GM19238 (cell line): ENCODE results near the gene LEMD1.
"Not testable (repeated sequence)": the region's sequence is repeated elsewhere in the genome, so short reads cannot be mapped to it uniquely, and the experiment has no call there.

Experiments used
- DNase-seq: peaks from one replicate; pipeline ENCODE4 v3.0.0; 2011; ENCODE audit warnings: low spot score; ENCODE audit not compliant: insufficient read length

LEMD1 gene

DNA sequence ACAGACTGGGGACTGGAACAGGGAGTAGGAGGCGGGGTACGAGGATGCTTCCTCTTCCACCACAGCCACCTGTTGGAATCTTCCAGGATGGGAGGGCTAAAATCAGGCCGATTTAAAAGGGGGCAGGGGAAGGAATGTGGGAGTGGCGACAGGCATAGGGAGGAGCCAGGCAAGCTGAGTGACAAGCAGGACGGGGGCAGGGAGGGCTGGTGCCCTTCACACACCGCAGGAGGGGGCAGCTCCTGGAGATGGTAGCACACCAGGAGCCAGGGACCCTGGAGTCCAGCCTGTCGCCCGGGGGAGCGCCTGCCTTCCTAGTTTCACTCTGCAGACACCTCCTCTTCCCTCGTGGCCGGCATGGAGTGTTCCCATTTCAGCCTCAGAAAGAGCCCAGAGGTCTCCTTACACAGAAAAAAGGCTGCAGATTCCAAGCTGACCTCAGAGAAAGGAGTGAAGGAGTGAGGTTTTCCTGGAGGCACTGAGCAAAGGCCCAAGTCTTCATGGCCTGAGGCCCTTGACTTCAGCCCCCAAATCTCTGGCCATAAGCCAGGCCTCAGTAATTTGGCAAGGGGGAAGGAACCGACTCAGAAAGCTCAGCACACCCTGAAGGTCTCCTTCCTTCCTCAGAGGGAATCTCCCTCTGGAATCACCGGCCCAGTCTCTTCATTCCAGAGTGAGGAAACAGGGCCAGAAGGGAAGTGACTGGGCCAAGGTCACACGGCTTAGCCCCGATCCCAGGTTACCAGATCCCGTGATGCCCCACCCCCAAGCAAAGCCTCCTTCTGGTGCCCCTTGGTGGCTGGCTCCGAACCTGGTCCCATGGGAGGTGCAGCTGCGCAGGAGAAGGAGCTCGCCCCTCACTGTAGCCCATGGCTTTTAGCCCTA is 25.8 kb upstream of the LEMD1 start:
- no peak for DNase-seq

DNA sequence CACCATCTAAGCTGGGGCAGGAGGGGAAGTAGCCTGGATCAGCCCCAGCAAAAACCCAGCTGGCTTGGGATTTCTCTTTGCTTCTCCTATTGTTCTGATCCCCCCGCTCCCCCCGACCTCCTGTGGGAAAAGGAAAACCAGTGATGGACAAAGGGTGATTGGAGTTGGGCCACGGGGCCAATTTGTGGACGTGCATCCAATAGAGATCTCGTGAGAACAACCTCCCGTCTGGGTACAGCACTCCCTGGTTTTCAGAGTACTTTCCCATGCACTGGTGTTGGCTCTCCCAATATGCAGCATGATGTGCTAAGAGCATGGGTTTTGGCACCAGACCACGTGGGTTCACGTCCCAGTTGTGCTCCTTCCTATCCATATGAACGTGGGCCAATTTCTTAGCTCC is 25.0 kb upstream of the LEMD1 start:
- no peak for DNase-seq

DNA sequence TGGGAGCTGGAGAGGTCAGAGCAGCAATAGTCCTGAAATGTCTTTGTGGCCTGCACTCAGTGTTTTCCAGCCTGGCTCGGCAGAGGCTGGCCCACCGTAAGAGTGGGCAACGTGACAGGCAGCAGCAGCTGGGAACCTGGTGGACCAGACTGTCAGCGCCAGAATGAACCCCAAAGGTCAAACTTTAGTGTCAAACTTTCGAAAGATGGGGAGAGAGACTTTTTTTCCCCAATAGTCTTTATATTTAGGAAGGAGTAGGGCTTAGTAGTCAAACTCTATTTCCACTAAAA is 23.7 kb upstream of the LEMD1 start:
- DNase-seq: no peak

DNA sequence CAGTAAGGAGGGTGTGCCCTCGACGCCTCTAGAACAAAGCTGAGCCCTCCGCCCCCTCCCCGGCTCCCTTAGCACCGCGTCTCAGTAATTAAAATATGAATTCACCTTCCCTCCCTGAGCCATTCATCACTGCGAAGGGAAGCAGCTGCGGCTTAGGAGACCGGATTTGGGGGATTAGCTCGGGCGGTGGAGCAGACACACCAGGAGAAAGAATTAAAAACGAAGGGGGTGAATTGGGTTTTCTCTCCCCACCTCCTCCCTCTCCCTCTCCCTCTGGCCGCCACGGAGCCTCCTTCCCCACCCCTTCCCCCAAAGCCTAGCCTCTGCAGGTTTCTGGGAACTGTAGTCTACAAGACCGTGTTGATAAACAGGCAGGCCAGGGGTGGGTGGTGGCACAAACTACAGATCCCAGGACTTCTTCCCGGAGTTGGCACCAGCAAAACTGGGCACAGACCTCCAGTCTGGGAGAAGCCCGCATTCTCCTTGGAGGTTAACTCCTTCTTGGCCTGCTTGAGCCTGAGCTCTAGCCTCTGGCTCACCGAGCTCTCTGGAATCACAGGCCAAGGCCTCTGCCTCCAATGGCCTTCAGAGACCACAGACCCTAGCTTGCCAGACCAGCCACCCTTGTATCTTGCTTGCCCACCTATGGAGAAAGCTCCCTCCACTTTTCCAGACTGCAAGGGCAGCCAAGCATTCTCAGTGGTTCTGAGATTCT is 23.2 kb upstream of the LEMD1 start:
- no peak for DNase-seq

DNA sequence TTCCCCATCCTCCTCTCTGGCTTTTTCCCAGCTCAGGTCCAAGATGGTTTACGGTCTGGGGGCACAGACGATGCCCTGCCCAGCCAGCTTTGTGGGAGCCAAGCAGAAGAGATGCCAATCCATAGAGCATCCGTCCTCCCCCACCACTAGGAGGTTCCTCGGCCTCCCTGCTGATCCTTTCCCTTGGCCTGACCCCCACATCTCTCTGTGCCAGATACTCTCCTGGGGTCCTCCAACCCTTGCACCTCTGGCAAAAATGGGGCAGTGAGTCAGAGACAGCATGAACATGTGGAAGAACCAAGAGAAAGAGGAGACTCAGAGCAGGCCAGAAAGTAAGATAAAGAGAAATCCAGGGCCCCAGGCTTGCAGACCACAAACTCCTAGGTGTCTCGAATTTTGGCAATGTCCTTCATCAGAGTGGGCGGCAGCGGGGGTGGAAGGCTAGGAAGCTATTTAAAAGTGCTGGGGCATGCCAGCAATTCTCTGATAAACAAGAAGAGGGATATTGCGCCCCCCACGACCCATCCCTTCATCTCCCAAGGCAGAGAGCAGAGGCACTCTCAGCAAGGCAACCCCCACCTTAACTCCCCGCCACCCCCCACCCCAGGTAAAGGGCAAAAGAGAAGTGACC is 22.6 kb upstream of the LEMD1 start:
- DNase-seq: no peak

DNA sequence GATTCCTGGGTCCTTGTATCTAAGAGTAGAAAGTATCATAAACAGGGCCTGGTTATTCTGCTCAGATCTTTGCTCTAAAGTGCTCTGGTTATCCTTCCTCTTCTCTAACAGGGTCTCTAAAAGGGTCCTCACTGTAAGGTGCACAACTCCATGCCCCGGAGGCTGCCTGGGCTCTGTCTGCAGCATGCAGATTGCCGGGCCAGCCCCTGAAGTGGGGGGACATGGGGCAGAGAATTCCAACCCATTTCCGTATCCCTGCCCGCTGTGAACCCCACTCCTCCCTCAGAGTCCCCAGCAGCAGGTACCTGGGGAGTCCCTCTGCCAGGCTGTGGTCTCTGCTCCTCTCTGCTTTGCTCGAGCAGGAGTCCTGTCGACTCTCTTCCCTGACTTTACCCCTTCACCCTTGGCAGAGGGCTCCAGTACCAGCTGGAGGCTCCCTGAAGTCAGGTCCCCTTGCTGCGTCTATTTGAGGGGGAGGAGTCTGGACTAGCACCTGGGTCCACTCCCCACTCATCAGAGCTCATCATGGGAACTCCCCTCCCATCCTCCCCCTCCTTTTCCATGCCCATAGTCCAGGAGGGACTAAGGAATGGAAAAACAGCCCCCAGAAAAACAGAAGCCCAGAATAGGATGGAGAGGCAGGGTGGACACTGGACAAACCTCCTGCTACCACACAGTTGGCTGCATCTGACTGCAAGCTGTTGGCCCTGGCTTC is 21.9 kb upstream of the LEMD1 start:
- no peak for DNase-seq

DNA sequence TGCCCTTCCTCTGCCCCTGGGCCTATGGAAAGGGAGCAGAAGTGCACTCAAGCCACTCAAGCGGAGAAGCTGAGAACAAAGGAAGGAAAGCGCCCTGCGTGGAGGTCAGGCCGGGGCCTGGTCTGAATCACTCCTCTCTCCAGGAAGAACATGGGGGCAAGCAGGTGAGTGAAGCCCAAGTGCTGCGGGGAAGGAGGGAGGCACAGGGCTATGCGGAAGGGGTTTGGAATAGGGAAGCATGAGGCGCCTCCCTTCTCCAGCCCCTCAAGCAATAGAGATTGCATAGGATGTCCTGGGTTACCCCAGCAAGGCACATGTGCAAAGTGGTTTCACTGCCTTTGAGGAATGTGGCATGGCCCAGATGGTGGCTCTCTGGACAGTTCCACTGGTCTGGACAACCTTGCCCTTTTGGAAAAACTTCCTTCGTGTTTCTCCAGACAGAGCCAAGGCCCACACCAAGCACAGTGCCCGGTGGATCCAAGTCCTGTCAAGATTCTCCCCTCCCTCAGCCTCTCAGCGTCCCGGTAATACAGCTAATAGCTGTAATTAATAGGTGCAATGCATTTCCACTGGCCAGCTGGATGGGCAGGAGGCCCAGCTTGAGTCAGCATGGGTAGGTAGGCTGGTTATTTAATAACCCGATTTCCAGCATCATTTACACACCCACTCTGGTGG is 20.3 kb upstream of the LEMD1 start:
- no peak for DNase-seq

DNA sequence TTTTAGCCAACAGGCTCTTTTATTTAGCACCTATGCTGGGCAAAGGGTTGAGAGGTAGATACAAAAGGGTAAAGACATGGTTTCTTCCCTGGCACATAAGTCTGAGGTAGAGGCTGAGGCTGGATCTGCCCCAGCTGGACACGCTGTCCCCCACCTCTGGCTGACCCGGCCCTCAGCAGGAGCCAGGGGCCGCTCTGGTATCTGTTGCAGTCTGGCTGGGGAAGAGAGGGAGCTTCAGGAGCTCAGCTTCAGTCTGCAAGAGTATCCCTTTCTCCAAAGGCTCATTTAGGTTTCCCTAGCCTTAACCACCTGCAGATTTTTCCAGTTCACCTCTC is 19.8 kb upstream of the LEMD1 start:
- no peak for DNase-seq

DNA sequence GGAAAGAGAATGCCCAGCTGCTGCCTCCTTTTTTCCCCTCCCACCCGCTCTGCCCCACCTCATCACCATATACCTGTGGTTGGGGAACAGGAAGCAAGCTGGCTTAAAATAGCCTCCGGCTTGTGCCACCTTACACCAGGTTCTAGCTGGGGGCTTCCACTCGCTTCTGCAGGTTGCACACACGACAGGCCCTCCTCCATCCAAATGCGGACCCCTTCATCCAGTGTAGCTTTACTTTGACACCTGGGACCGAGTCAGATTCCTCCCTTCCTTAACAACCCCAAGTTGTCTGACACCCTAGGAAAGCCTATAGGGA is 19.4 kb upstream of the LEMD1 start:
- no peak for DNase-seq

DNA sequence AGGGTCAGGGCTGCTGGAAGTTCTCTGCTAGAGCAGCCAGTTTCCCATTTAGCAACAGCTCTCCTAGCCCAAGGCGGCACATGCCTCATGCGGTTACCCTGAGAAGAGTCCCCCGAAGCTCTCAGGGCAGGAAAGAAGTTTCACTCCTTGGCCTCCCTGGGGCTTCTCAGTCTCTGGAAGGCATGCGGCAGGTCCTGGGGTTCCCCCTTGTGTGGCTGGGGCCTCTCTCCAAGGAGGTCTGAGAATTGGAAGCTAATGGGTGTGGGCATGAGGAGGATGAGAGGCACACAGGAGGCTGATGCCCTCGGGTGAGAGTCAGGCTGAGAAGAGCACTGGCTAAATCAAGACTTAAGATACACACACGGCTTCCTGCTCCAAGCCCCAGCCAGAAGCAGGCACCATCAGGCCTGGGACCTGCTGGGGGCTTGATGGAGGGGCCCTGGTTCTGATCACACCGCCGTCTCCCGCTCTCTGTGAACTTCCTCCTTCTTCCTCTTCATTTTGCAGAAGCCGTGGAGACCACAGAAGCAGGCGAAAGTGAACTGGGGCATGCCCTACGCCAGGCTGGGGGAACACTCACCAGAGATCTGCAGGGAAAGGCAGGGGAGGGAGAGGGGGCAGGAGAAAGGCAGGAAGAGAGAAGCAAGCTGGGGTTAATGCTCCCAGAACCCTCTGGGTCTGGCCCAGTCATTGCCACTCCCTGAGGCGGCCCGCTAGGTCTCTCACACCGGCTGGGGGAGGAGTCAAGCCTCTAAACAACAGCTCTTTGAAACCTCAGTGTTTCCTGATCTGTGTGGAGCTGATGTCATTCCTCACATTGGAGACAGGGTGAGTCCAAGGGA is 18.8 kb upstream of the LEMD1 start:
- DNase-seq: peak; percentile 66

DNA sequence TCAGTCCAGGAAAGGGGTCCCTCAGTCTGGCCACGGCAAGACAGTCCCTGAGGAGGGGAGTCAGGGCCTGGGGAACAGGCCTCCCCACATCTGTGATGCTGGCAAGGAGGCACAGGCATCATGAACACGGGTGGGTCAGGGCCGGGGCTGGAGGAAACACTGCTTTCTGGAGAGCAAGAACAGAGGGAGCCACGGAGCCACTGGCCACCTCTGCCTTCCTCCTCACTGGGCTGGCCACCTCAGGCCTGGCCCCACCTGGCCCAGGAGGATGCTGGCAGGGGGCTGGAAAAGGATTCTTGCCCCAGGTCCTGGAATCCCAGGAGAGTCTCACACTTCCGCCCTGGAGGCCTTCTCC is 18.2 kb upstream of the LEMD1 start:
- no peak for DNase-seq

DNA sequence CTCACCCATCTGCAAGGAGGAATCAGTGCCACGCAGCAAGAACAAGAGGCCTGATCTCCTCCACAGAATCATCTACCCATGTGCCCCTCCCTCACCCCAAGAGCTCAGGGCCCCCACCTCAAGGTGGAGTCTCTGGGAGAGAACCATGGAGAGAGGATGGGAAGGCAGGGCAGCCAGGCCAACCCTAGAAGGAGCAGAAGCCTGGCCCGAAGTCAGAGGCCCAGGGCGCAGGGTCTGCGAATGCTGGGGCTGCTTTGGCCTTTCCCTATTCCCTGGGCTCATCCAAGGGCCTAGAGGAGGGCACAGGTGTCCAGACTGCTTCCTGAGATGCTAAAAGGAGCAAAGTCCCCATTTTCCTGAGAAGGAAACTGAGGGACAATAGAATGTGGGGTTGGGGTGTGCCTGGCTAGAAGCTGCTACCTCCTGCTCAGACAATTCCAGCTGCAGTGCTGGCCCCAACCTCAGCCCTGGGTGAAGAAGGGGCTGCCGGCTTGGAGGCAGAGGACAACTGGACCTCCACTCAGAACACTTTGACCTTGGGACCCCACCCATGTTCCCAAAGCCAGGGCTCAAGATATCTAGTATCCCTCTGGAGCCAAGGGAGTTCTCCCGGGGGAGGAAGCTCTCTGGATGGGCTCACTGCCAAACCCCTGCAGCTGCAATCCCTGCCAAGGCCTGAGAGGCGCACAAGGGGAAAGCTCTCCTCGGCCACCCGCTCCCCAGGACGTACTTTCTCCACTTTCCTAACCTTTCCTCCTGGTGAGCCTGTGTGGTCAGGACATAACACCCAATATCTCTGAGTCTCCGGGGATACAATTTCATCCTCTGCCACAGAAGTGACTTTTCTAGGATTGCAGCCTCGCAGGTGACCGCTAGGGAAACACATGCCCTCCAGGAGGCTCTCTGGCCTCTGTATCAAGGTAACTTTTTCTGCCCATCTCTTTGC is 16.6 kb upstream of the LEMD1 start:
- no peak for DNase-seq

DNA sequence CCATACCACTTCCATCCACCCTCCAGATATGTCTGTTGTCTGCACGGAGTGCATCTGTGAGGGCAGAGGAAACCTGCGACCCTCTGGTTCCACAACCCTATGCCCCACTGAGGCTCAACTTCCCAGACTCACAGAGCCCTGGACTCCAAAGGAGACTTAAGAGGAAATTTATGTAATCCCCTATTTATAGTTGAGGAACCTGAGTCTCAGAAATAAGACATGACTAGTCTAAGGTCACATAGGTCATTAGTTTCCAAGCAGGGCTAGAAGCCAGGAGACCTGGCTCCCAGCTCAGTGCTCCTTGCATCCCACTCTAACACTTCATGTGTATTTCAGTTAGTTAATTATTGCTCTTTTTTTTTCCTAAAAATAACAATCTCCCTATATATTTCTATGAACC is 15.7 kb upstream of the LEMD1 start:
- DNase-seq: no peak

DNA sequence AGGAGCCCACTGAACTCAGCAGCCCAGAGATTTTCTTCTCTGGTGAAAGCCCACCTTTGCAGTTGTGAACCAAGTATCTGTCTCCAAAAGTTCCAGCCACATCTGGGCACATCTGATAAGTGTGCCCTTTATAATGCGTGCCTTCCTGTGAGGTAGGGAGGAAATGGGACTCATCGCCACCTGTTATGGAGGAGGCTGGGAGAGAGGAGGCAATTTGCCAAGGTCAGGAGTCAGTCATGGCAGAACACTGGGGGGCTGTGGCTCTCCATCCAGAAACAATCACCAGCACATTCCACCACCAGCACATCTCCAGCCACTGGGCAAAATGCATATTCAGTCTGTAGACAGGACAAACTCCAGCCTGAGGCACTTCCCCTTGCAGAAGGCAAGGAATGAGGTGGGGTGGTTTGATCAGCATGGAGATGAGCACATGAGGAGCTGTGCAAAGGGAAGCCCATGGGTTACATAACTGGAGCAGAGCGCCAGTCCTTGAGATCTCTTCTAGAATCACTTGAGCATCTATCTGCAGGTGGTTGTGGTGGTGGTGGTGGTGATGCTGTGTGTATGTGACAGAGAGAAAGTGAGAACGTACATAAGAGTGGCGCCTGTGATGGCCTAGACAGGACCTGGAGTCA is 15.0 kb upstream of the LEMD1 start:
- no peak for DNase-seq

DNA sequence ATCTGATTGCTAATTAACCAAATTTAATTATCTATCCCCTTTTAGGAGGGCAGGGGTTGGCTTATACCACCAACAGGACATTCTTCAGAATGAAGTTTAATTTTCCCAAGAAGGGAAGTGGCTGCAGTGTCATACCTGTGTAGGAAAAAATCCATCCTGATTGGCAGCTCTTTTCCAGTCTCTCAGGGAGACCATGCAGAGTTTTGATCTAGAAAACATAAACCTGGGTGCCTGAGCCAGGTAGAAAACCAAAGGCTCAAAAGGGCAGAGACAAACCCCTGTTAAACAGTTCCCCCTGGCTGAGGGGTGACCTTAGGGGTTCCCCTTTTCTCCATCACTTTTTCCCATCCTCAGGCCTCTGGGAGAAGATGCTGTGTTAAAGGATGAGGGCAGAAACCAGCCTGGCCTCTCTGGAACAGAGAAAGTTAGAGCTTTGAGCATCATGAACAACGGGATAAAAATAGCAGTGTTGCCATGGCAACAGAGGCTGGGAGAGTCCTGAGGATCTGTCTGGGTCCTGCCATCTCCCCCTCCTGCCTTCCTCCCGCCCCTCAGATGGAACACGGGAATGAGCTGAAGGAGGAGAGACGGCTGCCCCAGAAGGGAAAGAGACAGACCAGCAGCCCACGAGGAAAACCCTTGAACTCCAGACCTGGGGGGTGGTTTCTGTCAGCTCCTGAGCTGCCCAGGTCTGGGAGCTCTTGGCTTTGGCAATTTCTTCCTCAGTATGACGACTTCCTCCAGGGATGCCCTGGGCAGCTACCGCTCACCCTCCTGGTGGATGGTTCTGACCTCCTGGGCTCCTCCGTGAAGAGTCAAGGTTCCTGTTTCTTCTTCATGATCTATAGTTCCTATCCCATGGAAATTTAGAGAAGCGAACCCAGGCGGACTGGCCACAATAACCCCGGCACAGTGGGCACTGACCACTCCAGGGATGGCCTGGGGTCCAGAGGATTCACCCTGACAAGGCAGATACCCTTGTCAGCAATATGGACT is 14.0 kb upstream of the LEMD1 start:
- no peak for DNase-seq

DNA sequence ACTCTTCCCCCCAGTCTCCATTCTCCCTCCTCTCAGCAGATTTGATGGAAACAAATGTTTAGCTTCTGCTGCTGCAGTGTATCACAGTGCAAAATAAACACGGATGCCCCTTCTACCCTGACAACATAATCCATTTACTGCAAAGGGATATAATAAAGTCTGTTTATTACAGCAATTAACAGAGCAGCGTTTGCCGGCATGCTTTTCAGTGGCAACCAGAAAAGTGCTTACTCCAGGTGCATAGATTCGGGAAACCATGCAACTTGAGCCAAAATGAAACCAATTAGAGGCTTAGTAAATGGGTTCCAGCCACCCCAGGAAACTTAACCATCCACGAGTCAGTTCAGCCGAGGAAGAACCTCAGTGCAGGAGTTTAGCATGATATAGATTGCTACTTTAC is 12.9 kb upstream of the LEMD1 start:
- DNase-seq: no peak

DNA sequence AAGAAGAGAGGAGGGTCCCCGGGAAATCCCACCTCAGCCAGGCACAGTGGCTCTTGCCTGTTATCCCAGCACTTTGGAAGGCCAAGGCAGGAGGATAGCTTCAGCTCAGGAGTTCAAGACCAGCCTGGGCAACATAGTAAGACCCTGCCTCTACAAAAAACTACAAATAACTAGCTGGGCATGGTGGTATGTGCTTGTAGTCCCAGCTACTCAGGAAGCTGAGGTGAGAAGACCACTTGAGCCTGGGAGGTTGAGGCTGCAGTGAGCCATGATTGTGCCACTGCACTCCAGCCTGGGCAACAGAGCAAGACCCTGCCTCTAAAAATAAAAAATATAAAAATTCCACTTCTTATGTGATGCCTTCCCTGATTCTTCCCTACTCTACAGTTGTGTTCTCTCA is 10.8 kb upstream of the LEMD1 start:
- not testable (repeated sequence) for DNase-seq

DNA sequence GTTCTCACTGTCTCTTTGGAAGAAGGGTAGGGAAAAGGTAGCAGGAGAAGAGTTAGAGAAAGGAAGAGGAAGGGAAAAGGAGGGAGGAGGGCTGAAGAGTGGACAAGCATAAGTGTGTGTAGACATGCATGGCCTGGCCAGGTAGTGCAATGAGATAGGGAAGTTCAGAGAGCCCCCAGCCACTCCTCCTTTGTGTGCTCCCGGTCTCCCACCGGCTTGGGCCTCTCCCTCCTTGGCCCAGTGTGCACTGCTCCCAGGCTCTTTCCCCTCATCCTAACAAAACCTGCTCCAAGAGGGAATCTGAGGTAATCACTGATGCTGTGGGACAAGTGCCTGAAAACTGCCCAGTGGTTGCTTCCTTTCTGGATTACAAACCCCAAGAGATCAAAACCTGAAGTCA is 10.3 kb upstream of the LEMD1 start:
- no peak for DNase-seq
